PC-9 (cell line): ENCODE results near the gene AKR1B15. TPM values are rescaled to one million over a fixed set of nuclear protein-coding genes. Genes with fewer than 3 reads are reported as not detected.

Experiments used
- BruUV-seq: library from RNA; stranded (reverse); fragments of 400-500 nt; replicated peaks from 2 replicates; lab custom pipeline; 2021; lab: Mats Ljungman, UMichigan
- CTCF ChIA-PET: fragments of 300-600 bp; sonication (Branson Sonifier 250); formaldehyde crosslinking; loops from one replicate; lab custom pipeline; 2022; ENCODE audit warnings: antibody characterized with exemption; lab: Charles Lee
- POLR2A ChIA-PET: fragments of 300-600 bp; sonication (Branson Sonifier 250); formaldehyde crosslinking; loops from one replicate; lab custom pipeline; 2022; ENCODE audit warnings: antibody characterized with exemption; ENCODE audit not compliant: unreplicated experiment; lab: Charles Lee
- DNase-seq, 2 experiments: peaks; one replicate each; pipeline versions ENCODE4 v3.0.0 to v3.0.0-alpha.2; 2015 to 2022; ENCODE audit warnings: mixed read lengths in 1 of 2
- H2AFZ ChIP-seq: fragments of 200-600 bp; sonication (generic); 2 replicates; pipeline ENCODE4 v1.8.1; 2017; ENCODE audit warnings: antibody characterized with exemption
- H3F3A ChIP-seq: fragments of 200-600 bp; sonication (generic); 2 replicates; pipeline ENCODE4 v1.8.1; 2017; ENCODE audit warnings: antibody characterized with exemption, mild to moderate bottlenecking, low read depth; ENCODE audit not compliant: insufficient read depth
- H3K27ac ChIP-seq: fragments of 200-600 bp; sonication (generic); 2 replicates; pipeline ENCODE4 v1.6.1; 2016; ENCODE audit warnings: mixed run types
- H3K27me3 ChIP-seq: fragments of 200-600 bp; sonication (generic); 2 replicates; pipeline ENCODE4 v1.6.1; 2016; ENCODE audit warnings: low read depth, mixed run types; ENCODE audit not compliant: insufficient read depth
- H3K36me3 ChIP-seq: fragments of 200-600 bp; sonication (generic); 2 replicates; pipeline ENCODE4 v1.6.1; 2016; ENCODE audit warnings: low read depth, mixed run types
- H3K4me1 ChIP-seq: fragments of 200-600 bp; sonication (generic); replicated peaks from 2 replicates; pipeline ENCODE4 v1.6.1; 2016; ENCODE audit warnings: mixed run types; ENCODE audit not compliant: insufficient read depth
- H3K4me2 ChIP-seq: fragments of 200-600 bp; sonication (generic); 2 replicates; pipeline ENCODE4 v1.6.1; 2017; ENCODE audit warnings: mixed run types
- H3K4me3 ChIP-seq: fragments of 200-600 bp; sonication (generic); 2 replicates; pipeline ENCODE4 v1.6.1; 2016; ENCODE audit warnings: mixed run types
- H3K79me2 ChIP-seq: fragments of 200-600 bp; sonication (generic); 2 replicates; pipeline ENCODE4 v1.6.1; 2017; ENCODE audit warnings: low read depth, mixed run types
- H3K9me2 ChIP-seq: fragments of 200-600 bp; sonication (generic); 2 replicates; pipeline ENCODE4 v1.8.1; 2017; ENCODE audit warnings: mild to moderate bottlenecking; ENCODE audit not compliant: insufficient read depth
- H3K9me3 ChIP-seq: fragments of 200-600 bp; sonication (generic); 2 replicates; pipeline ENCODE4 v1.8.1; 2016; ENCODE audit warnings: low read depth; ENCODE audit not compliant: insufficient read depth
- H4K20me1 ChIP-seq: fragments of 200-600 bp; sonication (generic); 2 replicates; pipeline ENCODE4 v1.8.1; 2017; ENCODE audit not compliant: insufficient read depth
- EZH2 ChIP-seq: fragments of 200-600 bp; sonication (generic); IDR thresholded peaks from 2 replicates; pipeline ENCODE4 v1.8.0; 2017; ENCODE audit warnings: antibody characterized with exemption, low read depth
- intact Hi-C: fragments of 100-400 bp; cut with micrococcal nuclease; formaldehyde crosslinking; loops from one replicate; pipeline ENCODE4 v1.10.0; 2022; ENCODE audit not compliant: unreplicated experiment
- total RNA-seq: library from RNA; stranded (reverse); gene quantifications from 2 replicates; pipeline ENCODE4 v1.2.3, GENCODE V29; 2021
- TF ChIP-seq, protein P1 (sequence below): fragments of 200-600 bp; sonication (generic); conservative IDR thresholded peaks from 2 replicates; pipeline ENCODE4 v1.6.1; 2017; ENCODE audit warnings: mixed run types, antibody characterized with exemption, mild to moderate bottlenecking, moderate library complexity

The AKR1B15 gene
- total RNA-seq, 1 experiment from 2014 or later: 3.4 TPM

- H3K27me3 ChIP-seq: no peaks in the 10 kb centered on the region
- no TSS peak for BruUV-seq
- H3K9me2 ChIP-seq: no peaks in the 10 kb centered on the region
- no peak overlapping the region for H3K4me3 ChIP-seq
- H3K4me2 ChIP-seq: no peak overlapping the region
- H4K20me1 ChIP-seq: no peaks in the 10 kb centered on the region
- ChIA-PET POLR2A (no interaction called here), CTCF (no interaction called here)
- H3K79me2 ChIP-seq: no peaks in the 10 kb centered on the region
- peaks cover 9% of the 10 kb centered on the region for H3K9me3 ChIP-seq
- H3F3A ChIP-seq: peaks cover 37% of the 10 kb centered on the region
- no peak for DNase-seq
- peaks cover 28% of the 10 kb centered on the region for H3K4me1 ChIP-seq
- TF ChIP-seq, protein P1, sequence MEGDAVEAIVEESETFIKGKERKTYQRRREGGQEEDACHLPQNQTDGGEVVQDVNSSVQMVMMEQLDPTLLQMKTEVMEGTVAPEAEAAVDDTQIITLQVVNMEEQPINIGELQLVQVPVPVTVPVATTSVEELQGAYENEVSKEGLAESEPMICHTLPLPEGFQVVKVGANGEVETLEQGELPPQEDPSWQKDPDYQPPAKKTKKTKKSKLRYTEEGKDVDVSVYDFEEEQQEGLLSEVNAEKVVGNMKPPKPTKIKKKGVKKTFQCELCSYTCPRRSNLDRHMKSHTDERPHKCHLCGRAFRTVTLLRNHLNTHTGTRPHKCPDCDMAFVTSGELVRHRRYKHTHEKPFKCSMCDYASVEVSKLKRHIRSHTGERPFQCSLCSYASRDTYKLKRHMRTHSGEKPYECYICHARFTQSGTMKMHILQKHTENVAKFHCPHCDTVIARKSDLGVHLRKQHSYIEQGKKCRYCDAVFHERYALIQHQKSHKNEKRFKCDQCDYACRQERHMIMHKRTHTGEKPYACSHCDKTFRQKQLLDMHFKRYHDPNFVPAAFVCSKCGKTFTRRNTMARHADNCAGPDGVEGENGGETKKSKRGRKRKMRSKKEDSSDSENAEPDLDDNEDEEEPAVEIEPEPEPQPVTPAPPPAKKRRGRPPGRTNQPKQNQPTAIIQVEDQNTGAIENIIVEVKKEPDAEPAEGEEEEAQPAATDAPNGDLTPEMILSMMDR: no peak
- TF ChIP-seq EZH2: no peak
- H2AFZ ChIP-seq: no peak overlapping the region
- intact Hi-C loops: no loop called here
- no peak overlapping the region for H3K27ac ChIP-seq
- H3K36me3 ChIP-seq: no peaks in the 10 kb centered on the region
Measured at GRCh38 chr7:134616611-134617010, 67.7 kb downstream of the AKR1B15 start.

DNA sequence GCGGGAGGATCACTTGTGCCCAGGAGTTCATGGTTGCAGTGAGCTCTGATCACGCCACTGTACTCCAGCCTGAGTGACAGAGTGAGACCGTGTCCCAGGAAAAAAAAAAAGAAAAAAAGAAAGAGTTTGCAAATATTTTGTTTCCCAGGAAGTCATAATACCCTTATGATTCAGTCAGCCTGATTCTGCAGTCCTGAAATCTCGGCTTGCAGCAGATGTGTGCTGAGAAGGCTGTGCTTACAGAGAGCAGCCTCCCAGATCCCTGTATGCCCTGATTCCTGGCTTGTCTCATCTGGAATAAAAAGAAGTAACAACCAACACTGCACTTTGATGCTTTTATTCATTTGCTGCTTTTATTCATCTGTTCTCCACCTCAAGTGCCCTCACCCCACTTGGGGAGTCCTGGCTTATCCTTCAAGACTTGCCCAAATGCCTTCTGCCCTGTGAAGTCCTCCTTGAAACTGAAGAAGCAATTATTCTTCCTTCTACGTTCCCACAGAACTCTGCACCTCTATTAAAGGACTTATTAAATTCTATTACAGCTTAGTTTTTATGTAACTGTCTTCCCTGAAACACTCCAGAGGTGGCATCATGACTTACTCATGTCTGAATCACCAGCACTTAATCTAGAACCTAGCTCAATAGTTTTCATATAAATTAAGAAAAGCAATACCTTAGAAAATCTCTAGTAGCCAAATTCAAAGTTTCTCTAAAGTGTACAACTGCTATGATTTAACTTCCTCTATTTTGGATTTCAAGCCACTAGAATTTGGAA lies 70.0 kb downstream of the AKR1B15 start:
- Histone ChIP-seq H3K79me2 (no peaks in the 10 kb centered on the region), H3K27me3 (no peaks in the 10 kb centered on the region), H3K27ac (no peak overlapping the region), H4K20me1 (no peaks in the 10 kb centered on the region), H3K4me2 (no peak overlapping the region), H3F3A (peaks cover 19% of the 10 kb centered on the region), H3K9me3 (peaks cover 7% of the 10 kb centered on the region), H3K36me3 (no peaks in the 10 kb centered on the region), H3K9me2 (0 out of 2 replicates have a peak, but pooled peaks cover 2% of the 10 kb centered on the region), H2AFZ (no peak overlapping the region), H3K4me3 (no peak overlapping the region), H3K4me1 (peaks cover 12% of the 10 kb centered on the region)
- intact Hi-C loops: no loop called here
- TF ChIP-seq EZH2: no peak
- TF ChIP-seq, protein P1: no peak
- no TSS peak for BruUV-seq
- DNase-seq: no peak
- CTCF ChIA-PET: interaction anchor here (0.7 kb wide), 1 partner anchor 9 kb away, joined by 4 read pairs; no protein-coding TSS in a partner anchor
- POLR2A ChIA-PET: no interaction called here

DNA sequence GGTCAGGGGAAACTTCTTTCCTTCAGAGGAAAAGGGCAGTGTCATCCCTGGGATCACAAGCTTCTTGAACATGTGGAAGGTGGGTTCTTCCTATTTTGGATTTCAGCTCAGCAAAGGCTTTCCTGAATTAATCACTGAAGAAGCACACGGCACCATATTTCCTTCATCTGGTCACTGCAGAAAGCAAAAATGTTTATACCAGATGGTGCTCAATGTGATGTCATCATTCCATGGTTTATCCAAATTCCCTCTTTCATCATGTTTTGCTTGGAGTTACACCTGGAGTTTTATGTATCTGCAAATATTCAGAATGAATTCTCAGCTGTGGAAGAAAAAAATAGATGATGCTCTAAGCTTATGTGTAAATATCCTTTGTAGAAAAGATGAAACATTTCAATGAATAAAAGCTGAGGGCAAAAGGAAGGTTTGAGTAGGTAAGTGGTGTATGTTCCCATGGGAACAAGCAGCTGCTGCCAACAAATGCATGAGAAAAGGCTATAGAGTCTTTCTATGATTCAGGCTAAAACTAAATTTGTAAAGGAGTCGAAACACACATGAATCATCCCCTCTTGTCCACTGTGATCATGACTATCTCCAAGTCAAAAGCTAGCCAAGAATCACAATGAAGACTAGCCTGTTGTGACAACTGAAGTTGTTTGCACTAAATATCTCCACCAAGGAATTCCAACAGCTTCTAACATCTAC lies 70.9 kb downstream of the AKR1B15 start:
- DNase-seq: no peak
- ChIA-PET CTCF (no interaction called here), POLR2A (interaction anchor here (0.7 kb wide), 1 partner anchor 95 kb away, joined by 3 read pairs; no protein-coding TSS in a partner anchor)
- Histone ChIP-seq H4K20me1 (no peaks in the 10 kb centered on the region), H3K27me3 (no peaks in the 10 kb centered on the region), H3K4me2 (no peak overlapping the region), H3K36me3 (no peaks in the 10 kb centered on the region), H3K79me2 (no peaks in the 10 kb centered on the region), H3F3A (peaks cover 11% of the 10 kb centered on the region), H3K9me2 (peaks cover 8% of the 10 kb centered on the region; the same call in 1 of the 2 replicates), H3K9me3 (peaks cover 7% of the 10 kb centered on the region), H3K4me3 (no peak overlapping the region), H3K4me1 (peaks cover 4% of the 10 kb centered on the region), H3K27ac (no peak overlapping the region), H2AFZ (no peak overlapping the region)
- intact Hi-C loops: no loop called here
- TF ChIP-seq EZH2: no peak
- TF ChIP-seq, protein P1: no peak
- BruUV-seq: no TSS peak
